Left cardiac atrium (tissue), 4 donors: ENCODE results near the gene NELFA. TPM values are rescaled to one million over a fixed set of nuclear protein-coding genes. Genes with fewer than 3 reads are reported as not detected.

Source experiments
- ATAC-seq, 2 donors: fragments of 200-7000 bp; cut with Tn5 transposase; one replicate each; pipeline ENCODE4 v1.9.1; 2020; ENCODE audit warnings: mild to moderate bottlenecking in 2 of 2, moderate library complexity in 2 of 2
- DNase-seq: peaks from one replicate; pipeline ENCODE4 v3.0.0-alpha.2; 2020
- intact Hi-C, 2 donors: fragments of 100-400 bp; cut with DNase I; formaldehyde crosslinking; loops; one replicate each; pipeline versions ENCODE4 v1.14.1 to v1.15.1; 2022 to 2023
- total RNA-seq, 2 donors: library from RNA; stranded (reverse); fragmentation: NEBNext Ultra II Directional; extraction: Animal tissue kit (Norgen Biotek cat#: 25700); gene quantifications; one replicate each; pipeline ENCODE4 v1.2.1, GENCODE V29; 2021
- donor health status: DM: no; HTN: yes; CAD: no.
- donor health status: DM: no; HTN: yes; CAD: no; lungs with severe emphysema.
- donor health status: DM: yes; HTN: yes; CAD: no.
- donor health status: Dilated cardiomyopathy.

The NELFA gene
- total RNA-seq, 2 donors from 2014 or later, result 12.4 to 17.0 TPM

DNA sequence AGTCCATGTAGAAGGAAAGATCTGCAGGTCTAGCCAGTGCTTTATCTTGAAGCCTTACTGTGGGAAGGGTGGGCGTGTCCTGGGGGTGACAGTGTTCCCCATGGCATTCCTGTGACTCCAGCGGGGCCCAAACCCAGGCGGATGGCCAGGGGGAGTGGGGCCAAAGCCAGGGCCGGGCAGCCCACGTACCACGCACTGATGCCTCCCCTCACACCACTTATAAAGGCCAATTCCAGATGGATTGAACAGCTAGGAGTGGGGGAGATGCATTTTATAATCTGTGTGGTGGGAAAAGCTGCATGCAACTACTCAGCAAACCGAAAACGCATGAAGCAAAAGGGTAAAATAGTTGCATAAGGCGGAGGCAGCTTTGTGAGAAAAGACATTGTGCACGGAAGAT lies 36.4 kb downstream of the NELFA start:
- DNase-seq (no peak), ATAC-seq (no peak)
- intact Hi-C loops, result no loop called here

DNA sequence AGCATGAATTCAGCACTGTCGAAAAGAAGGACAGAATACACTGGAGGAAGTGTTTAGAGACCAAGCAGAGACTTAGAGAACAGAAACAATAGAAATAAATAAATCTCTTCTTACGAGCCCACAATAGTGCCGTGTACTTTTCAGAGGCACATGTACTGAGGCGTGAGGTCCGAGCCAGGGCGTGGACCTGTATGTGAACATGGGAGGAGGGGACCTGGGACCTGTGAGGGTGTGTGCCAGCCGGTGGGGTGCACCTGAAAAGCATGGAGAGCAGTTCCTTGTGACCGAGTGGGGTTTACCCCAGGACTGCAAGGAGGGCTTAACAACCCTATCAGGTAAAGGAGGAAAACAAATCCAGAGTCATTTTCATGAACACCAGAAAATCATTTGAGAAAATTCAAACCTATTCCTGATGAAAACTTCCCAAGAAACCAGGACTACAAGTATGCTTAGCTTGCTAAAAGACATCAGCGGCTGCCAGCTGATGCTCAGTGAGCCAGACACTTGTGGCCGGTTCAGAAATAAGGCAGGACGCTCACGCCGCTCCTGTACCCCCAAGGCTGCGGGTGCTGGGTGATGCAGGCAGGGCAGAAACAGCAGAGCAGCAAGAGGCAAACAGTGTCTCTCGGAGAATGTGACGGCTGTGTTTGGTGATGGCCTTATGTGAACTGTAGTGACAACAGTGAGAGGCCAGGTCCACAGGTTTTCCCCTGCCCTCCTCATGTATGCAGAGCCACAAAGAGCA lies 37.1 kb downstream of the NELFA start:
- no peak for DNase-seq
- intact Hi-C loops, result no loop called here
- ATAC-seq, result no peak

DNA sequence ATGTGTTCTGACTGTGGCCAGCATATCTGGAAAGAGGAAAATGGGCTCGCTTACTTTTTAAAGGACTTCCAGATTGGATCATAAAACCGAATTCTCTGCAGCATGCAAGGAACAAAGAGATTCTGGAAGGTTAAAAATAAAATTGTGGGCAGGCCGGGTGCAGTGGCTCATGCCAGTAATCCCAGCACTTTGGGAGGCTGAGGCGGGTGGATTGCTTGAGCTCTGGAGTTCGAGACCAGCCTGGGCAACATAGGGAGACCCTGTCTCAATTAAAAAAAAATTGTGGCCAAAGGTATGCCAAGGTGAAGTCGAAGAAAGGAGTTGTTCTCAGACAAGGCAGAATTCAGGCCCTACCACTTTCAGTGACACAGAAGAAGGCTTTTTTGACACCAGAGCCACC lies 37.8 kb downstream of the NELFA start:
- ATAC-seq (no peak), DNase-seq (no peak)
- intact Hi-C loops, result no loop called here

DNA sequence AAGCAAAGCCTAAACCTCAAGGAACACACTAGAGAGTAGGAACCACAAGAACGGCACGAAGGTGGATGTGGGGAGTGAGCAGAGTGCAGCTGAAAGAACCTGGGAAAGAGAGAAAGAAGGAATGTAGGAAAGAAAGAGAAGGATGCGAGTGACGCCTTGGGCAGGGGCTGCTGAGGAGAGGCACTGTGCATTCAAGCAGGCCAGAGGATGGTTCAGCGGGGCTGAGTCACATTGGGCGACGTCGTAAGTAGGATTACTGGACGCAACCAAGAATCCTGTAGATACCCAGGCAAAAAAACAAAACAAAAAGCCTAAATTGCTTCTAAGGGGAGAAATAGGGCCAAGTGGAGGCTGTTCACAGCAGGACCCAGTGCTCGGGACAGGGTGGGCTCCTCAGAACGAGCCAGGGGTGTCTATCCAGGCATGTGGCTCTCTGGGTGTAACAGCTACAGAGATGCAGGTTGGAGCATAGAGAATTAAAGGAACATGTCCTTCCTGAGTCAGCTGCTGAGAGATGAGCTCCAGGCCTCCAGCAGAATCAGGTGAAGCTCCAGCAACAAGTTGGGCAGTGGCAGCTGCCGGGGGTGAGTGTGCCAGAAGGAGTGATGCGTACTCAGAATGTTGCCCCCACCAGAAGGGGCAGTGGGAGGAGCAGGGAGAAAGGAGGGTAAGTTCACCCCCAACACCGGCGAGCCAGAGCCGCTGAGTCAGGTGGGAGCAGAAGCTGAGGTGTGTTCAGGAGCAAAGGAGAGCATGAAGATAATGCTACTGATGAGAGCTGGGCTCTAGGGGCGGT lies 38.6 kb downstream of the NELFA start:
- DNase-seq, result no peak
- ATAC-seq, result no peak
- intact Hi-C loops, result no loop called here

DNA sequence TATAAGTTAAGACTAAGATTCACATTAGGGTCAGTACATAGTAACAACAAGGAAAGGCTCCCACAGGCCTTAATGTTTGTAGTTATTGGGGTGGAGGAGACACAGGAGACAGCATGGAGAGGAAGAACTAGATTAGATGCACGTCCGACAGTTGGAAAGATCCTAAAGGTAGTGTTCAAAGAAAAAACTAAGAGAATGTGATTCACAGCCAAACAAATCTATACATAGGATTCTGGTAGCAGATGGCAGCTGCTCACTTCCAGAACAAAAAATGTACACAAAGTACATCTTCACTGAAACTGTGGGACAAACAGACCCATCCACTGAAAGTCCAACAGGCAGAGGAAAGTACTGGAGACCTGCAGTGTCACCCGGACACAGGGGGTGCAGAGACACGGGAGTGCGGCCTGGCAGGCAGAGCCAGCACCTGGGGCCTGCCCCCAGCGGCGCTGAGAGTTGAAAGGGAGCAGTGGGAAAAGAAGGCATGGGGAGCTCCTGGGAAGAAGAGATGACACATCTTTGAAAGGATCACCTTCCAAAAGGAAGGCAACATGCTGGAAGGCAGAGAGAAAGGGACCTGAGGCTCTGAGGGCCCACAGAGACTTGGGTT lies 40.0 kb downstream of the NELFA start:
- intact Hi-C loops, result no loop called here
- no peak for ATAC-seq

DNA sequence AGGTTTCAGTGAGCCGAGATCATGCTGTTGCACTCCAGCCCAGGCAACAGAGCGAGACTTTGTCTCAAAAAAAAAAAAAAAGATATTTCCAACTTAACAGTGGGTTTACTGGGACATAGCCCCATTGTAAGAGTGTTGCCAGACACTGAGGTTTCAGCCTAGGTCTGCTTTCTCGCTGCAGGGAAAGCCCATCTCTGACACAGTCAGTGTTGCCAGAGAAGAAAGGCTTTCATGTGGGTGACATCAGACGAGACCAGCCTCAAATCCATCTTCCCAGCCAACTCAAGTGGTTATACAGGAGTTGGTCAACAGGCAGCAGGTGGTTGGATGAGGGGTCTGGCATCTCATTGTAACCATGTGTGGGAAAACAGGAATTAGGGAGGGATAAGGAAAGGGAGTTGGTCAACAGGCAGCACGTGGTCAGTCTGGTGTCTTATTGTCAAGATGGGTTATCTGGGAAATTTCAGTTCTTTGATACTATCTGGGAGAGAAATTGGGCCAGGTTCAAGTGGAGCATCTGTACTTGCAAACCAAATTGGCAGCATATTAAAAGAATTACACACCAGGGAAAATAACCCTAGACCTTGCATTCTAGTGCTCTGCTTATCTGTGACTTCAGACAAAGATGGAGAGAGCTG lies 41.1 kb downstream of the NELFA start:
- ATAC-seq (no peak), DNase-seq (no peak)
- intact Hi-C loops, result no loop called here

More for the DNA sequence above, 40.0 kb downstream of the NELFA start:
- DNase-seq, result no peak

DNA sequence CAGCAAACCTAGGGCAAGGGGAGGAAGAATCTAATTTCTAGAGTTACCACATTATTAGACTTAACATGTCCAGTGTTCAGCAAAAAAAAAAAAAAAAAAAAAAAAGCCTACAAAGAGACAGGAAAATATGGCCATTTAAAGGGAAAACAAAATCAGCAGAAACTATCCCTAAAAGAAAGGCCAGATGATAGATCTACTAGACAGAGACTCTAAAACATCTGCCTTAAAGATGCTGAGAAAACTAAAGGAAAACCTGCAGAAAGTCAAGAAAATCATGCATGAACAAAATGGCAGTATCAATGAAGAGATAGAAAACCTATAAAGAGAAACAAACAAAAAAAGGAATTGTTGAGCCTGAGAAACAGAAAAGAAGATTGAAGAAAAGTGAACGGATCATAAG lies 43.8 kb downstream of the NELFA start:
- ATAC-seq (no peak), DNase-seq (no peak)
- intact Hi-C loops, result no loop called here

DNA sequence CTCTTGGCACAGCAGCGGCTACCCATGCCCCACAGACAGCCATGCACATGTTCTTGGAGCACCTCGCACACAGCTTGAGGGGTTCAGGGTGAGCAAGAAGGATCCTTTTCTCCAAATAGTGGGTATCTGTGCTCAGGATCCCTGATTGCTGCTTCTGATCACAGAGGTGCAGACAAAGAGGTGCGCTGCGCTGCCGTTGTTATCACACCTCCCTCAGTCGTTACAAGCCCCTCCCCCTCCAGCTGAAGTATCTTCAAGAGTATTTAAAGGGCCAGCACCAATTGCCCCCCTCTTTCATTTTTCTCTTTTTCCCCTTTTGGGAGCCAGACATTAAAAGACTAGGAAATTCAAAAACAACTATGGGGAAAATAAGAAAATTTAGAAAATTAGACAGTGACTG lies 44.3 kb downstream of the NELFA start:
- intact Hi-C loops, result no loop called here
- ATAC-seq (no peak), DNase-seq (no peak)

DNA sequence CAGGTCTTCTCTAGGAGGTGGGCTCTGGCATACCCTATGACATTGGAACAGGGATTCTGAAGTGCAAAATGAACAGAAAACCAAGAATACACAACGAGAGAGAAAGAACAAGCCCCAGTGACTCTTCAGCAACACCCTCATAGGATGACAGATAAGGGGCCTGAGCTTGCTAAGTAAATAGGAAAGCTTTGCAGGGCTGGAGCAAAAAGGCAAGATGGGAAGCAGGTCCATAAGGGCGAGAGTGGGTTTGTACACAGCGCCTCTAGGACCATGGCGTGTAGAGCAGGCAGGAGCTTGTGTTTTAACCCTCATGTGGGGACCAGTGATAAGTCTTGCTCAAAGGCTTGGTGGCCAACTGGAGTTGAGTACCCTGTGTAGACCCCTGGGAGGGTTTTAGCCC lies 45.8 kb downstream of the NELFA start:
- DNase-seq (no peak), ATAC-seq (no peak)
- intact Hi-C loops, result no loop called here

DNA sequence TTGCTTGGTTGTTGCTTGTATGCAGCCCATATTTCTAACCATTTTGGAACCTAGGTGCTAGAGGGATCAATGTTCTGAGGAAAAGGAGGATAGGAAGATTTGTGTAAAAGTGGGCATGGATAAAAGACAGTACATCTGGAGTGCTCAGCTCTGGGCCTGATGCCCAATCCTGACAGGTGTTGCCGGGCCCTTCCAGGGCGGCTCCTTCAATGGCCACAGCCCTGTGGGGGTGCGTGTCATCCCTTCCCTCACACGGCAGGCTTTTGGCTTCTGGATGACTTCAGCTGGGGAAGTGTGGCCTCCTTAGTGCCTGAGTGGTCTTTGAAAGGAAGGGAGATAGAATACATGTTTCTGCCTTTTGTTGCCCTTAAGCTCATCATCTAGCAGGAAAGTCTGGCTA lies 47.2 kb downstream of the NELFA start:
- DNase-seq, result no peak
- ATAC-seq, result peak; percentile 38 to 47
- intact Hi-C loops, result no loop called here

DNA sequence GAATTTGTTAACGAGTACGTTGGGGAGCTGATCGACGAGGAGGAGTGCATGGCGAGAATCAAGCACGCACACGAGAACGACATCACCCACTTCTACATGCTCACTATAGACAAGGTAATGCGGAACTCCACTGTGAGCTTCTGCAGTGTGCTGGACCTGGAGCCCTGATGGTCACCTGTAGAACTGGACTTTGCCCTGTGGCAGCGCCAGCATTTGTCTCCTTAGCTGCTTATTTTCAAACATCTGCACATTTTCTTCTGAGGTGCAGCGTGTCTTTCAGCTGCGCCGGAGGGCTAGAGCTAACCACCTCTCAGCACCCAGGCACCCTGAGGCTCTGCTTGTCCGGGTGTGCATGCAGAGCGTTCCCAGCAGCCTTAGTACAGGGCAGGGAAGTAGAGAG lies 47.7 kb downstream of the NELFA start:
- ATAC-seq, result no peak
- DNase-seq, result no peak

DNA sequence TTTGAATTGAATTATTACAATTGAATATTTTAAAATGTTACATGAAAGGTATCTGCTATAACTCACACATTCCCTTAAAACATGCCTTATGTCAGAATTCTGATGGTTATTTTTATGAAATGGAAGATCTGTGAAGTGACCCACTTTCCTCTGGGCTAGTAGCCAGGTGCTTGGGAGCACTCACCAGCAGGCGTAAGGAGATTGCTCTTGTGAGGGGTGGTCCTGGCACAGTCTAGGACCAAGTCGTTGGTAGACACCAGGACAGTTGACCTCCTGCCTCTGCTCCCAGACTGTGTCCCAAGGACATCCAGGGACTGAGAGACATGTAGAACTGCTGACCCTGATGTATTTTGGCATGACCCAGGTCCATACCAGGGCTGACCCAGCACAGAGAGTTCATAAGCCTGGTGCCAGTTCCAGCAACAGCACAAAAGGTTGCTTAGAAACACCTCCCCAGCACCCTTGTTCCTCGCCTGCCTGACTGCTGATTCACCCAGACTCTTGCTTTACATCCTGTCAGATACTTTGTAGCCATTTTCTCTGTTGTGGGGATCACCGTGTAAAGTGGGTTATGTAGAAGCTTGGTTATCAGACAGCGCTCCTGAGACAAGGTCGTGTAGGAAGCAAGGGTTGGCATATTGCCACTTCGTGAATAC lies 48.5 kb downstream of the NELFA start:
- DNase-seq, result no peak
- intact Hi-C loops, result no loop called here
- ATAC-seq, result peak in 1 of 2 donors; percentile 49

More for the DNA sequence above, 47.7 kb downstream of the NELFA start:
- intact Hi-C loops, result no loop called here

DNA sequence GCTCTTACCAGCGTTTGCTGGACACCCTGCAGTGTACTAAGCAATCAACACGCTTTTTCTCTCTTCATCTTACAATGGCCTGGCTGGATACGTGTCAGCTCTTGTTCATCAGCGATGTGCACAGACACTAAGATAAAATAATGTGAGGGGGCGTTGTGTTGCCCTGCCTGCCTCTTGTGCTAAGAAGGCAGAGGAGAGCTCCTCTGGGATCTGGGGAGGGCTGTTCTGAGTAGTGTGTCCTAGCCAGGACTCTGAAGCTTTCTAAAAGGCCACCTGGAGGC lies 49.7 kb downstream of the NELFA start:
- intact Hi-C loops, result no loop called here
- no peak for DNase-seq

DNA sequence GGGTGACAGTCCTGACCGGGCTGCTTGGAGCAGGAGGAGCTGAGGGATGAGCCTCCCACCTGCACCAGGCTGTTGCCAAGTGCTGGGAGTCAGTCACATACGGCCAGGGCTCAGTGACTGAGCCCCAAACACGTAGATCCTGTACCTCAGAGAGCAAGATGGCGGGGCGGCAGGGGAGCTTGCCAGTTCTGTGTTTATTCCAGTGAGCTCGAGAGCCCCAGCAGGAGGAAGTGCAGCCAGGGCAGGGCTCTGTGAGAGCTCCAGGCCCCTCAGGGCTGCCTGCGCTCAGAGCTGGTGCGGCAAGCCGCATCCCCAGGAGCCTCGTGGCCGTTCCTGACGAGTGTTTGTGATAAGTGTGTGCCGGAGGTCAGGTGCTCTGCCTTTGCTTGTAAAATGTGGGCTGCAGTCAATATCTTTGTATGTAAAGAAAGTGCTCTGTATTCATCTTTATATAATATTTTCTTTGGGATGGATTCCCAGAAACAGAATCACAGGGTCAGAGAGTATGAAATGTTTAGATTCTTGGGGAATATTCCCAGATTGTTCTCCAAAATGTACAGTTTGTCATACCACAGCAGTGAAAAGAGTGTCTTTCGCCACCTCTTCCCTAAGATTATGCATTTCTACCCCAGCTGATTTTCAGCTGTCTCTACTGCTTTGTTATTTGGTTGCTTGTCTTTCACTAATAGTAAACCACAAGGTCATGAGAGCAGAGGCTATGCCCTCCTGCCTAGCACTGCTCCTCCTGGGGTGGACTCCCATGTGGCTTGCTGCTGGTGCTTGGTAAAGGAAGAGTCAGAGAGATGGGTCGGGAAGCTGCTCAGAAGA lies 50.3 kb downstream of the NELFA start:
- no peak for DNase-seq
- intact Hi-C loops, result no loop called here
- ATAC-seq, result peak in 1 of 2 donors; percentile 34

More for the DNA sequence above, 49.7 kb downstream of the NELFA start:
- ATAC-seq, result no peak

DNA sequence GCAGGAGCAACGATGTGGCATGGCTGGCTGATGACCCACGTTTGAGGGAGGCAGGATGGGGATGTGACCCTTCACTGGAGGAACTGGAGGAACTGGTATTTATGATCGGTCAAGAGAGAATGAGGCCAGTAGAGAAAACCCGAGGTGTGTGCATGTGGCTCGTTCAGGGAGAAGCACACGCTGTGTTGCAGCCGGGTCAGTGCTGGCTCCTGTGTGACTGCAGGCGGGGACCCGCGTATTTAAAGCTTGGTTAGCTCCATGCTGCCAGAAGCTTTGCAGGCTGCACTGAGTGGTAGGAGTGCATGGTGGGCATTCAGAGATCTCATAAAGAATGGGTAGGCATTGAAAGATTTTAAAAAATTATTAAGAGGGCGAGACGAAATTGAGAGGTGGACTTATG lies 52.1 kb downstream of the NELFA start:
- intact Hi-C loops, result no loop called here
- no peak for ATAC-seq
- no peak for DNase-seq

DNA sequence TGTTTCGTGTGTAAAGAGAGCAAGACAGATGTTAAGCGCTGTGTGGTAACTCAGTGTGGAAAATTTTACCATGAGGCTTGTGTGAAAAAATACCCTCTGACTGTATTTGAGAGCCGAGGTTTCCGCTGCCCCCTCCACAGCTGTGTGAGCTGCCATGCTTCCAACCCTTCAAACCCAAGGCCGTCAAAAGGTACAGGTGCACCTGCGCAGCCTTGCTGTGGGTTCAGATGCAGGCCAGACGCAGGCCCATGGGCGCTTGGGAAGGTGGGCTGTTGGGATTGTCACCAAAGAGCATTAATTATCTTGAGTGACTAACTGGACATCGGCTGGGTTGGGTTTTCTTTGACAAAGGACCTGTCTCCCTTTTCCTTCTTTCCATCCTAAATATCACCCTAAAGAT lies 55.4 kb downstream of the NELFA start:
- intact Hi-C loops, result no loop called here
- no peak for DNase-seq
- ATAC-seq, result no peak

DNA sequence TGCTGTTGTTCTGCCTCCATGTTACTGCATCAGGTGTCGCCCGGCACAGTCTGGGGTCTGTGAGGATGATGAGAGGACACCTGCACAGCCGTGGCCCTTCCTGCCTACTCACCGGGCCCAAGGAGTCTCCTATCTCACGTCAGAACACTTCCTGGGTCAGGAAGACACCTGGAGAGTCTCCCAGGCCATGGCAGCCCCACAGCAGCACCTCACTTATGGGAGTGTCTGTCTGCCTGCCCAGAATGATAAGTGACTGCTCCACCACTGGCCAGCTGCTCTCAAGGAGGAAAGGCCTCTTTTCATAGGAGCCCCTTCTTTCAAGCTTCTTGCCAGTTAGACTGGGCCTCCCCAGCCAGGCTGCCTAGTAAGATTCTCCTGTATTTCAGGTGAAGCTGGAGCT lies 56.1 kb downstream of the NELFA start:
- ATAC-seq, result no peak
- intact Hi-C loops, result no loop called here
- DNase-seq, result no peak

DNA sequence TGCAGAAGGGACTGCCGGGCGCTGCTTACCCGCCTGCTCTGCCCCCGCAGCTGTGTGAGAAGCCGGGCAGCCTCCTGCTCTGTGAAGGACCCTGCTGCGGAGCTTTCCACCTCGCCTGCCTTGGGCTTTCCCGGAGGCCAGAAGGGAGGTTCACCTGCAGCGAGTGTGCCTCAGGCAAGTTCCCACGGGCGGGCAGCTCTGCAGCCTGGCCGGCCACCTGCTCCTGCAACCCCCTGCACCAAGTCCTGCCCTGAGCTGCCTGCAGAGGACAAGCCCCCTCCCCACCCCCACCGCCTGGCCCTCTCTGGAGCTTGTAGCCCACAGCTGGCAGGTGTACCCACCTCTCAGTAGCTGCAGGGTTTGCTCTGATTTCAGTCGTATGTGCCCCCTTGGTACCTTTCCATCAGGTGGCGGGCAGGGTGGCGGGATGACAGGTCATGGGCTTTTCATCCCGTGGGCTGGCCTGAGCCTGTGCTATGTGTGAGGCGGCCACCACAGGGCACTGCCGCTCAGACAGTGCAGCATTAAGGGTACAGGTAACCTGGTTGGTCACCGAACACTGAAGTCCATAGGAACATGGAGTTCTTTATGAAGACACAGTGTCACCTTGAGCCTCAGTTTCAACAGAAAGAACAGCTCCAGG lies 56.6 kb downstream of the NELFA start:
- DNase-seq, result no peak
- ATAC-seq, result no peak
- intact Hi-C loops, result no loop called here
